GM12864 (cell line): Measurements from ENCODE around the gene FOS.

Source experiments
- DNase-seq: peaks from one replicate; pipeline ENCODE4 v3.0.0-alpha.2; 2011; ENCODE audit warnings: low read depth
- H3K4me3 ChIP-seq: 2 replicates; pipeline ENCODE4 v1.5.1; 2011; ENCODE audit warnings: mild to moderate bottlenecking, low read depth, low read length, control low read depth
- TF ChIP-seq, protein P1 (sequence below): IDR thresholded peaks from 2 replicates; pipeline ENCODE4 v1.5.1; 2011; ENCODE audit warnings: low read depth, mild to moderate bottlenecking, moderate library complexity, low read length, control low read depth, inconsistent platforms; ENCODE audit errors: missing control alignments

The FOS gene

DNA sequence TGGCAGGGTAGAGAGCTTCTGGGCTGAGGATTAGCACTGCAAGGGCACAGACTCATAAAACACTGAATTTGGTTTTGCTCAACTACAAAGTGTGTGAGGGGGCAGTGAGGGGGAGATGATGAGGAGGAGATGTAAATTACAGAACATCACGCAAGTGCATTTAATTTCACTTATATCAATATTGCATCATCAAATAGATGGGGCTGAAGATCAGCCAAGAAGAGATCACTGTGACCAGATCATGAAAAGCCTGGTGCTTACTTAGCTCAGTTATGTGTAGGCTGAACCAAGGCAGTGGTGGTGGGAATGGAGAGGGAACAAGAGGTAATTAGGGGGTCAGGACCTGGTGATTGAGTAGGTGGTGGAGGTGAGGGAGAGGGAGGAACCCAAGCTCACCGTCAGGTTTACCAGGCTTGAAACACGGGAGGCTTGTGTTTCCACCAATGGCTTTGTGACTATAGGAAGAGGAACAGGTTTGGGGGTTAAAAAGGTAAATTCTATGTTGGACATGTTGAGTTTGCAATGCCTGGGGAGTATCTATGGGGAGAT is 11.3 kb downstream of the FOS start:
- TF ChIP-seq, protein P1, sequence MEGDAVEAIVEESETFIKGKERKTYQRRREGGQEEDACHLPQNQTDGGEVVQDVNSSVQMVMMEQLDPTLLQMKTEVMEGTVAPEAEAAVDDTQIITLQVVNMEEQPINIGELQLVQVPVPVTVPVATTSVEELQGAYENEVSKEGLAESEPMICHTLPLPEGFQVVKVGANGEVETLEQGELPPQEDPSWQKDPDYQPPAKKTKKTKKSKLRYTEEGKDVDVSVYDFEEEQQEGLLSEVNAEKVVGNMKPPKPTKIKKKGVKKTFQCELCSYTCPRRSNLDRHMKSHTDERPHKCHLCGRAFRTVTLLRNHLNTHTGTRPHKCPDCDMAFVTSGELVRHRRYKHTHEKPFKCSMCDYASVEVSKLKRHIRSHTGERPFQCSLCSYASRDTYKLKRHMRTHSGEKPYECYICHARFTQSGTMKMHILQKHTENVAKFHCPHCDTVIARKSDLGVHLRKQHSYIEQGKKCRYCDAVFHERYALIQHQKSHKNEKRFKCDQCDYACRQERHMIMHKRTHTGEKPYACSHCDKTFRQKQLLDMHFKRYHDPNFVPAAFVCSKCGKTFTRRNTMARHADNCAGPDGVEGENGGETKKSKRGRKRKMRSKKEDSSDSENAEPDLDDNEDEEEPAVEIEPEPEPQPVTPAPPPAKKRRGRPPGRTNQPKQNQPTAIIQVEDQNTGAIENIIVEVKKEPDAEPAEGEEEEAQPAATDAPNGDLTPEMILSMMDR: no peak

DNA sequence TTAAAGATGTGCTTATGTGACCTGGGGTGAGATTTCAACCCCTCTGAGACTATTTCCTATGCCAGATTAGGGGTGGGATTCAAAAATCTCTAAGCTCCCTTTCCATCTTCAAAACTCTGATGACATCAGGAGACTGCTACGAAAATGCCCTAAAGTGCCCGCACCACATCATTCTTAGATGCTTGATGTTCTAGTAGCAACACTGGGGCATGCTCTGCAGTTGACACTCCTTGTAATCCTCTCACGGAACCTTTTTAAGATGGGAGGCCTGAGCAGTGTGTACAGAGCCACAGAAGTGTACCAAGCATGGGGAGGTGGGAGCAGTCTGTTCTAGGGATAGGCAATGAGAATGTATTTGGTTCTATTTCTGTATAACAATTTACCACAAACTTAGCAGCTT is 12.2 kb downstream of the FOS start:
- TF ChIP-seq, protein P1: no peak
- H3K4me3 ChIP-seq: no peak overlapping the region

More for the DNA sequence above, 11.3 kb downstream of the FOS start:
- H3K4me3 ChIP-seq: no peak overlapping the region
- no peak for DNase-seq

DNA sequence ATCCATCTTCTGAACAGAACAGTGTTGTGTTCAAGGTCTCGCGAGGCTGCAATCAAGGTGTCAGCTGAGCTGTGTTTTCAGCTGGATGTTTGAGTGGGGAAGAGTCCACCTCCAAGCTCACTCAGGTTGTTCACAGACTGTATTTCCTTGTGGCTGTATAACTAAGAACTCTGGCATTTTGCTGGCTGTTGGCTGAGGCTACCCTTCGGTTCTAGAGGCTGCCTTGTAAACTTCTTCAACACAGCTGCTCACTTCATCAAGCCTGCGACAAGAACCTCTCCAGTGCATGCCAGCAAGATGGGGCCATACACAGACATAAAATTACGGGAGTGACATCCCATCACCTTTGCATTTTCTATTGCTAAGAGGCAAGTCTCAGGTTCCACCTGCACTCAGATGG is 12.7 kb downstream of the FOS start:
- TF ChIP-seq, protein P1: no peak
- DNase-seq: no peak
- no peak overlapping the region for H3K4me3 ChIP-seq

More for the DNA sequence above, 12.2 kb downstream of the FOS start:
- no peak for DNase-seq

DNA sequence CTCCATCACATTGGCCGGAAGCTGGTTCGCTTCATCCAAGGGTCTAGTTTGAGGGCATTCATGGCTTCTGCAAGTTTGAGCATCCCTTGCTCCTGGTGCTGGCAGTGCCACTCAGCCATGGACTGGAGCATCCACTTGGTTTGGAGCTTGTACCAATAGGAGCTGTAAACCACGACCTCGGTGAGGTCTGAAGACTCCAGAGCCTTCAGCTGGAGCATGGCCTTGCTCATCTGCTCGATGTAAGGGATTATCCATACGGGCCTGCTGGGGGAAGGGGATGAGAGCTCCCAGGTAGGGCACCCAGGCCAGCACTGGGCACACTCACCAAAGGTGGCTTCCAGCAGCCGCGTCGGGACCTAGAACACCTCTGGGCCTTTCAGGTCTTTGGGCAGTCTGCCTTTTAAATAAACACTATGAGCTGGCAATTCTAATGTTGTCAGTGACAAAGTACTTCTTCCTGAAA is 13.5 kb downstream of the FOS start:
- TF ChIP-seq, protein P1: no peak
- H3K4me3 ChIP-seq: no peak overlapping the region
- DNase-seq: no peak

DNA sequence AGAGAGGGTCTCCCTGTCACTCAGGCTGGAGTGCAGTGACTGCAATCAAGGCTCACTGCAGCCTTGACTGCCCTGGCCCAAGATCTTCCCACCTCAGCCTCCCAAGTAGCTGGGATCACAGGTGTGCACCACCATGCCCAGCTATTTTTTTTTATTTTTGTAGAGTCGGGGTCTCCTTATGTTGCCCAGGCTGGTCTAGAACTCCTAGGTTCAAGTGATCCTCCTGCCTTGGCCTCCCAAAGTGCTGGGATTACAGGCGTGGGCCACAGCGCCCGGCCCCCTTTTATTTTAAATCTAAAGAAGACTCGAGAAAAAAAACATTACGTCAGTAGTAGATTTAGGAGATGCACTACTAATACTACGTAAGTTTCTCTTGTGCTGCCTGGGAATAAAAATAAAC is 14.3 kb downstream of the FOS start:
- no peak for DNase-seq
- TF ChIP-seq, protein P1: no peak
- H3K4me3 ChIP-seq: no peak overlapping the region

DNA sequence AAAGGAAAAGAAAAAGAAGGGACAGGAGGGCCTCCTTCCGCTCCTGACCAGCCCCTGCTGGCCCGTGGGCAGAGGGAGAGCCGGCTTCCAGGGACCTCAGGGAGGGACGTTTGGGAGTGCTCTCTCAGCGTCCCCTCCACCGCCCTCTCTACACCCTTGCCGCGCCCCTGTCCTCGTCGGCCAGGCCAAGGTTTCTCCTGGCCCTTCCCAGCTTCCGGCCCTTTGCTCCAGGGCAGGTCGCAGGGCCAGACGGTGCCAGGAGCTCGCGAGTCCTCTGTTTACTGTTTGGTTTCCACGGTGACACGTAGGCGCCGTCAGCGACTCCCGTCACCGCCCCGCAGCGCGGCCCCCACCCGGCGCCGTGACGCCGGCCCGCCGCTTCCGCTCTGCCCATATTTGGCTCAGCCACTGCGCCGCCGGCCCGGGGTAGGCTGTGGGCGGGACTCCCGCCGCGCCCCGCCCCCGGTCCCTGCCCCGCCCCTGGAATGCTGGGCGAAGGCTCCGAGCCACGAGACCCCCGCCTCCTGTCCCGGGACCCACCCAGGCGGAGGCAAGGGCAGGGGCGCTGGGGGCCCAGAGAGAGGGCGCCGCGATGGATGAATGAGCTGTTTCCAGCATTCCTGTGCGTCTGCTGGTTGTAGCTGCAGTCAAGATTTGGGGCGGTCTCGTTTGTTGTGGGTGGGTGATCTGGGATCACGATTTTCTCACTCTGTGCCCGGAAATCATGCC is 15.5 kb downstream of the FOS start:
- H3K4me3 ChIP-seq: peak overlapping the region; percentile 75
- peak; percentile 63 for DNase-seq
- TF ChIP-seq, protein P1: no peak

DNA sequence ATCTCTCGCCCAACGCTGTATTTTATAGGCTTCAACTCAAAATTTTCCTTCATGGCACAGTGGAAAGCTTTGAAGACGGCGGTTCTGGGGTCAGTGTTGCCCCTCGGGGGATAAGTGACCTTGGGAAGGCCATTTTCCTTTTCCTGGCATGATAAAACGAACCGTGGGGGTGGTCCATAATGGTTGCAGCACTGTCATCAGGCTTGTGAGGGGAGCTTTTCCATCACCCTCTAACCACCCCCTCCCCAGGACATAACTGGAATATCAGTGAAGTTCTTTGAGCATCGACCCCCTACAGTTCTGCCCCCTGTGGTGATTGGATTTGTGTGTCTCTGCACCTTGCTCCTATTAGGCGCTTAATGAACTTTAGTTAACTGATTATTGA is 16.0 kb downstream of the FOS start:
- TF ChIP-seq, protein P1: peak; percentile 38
- peak overlapping the region; percentile 75 for H3K4me3 ChIP-seq
- no peak for DNase-seq
